GM19372 (cell line): ENCODE measurements around the gene DAB2IP.

Experiments used
- ATAC-seq: cut with Tn5 transposase; IDR thresholded peaks from one replicate; pipeline ENCODE4 v1.9.1; 2021; ENCODE audit warnings: mild to moderate bottlenecking, low read depth, moderate library complexity; ENCODE audit not compliant: unreplicated experiment

Gene DAB2IP

DNA sequence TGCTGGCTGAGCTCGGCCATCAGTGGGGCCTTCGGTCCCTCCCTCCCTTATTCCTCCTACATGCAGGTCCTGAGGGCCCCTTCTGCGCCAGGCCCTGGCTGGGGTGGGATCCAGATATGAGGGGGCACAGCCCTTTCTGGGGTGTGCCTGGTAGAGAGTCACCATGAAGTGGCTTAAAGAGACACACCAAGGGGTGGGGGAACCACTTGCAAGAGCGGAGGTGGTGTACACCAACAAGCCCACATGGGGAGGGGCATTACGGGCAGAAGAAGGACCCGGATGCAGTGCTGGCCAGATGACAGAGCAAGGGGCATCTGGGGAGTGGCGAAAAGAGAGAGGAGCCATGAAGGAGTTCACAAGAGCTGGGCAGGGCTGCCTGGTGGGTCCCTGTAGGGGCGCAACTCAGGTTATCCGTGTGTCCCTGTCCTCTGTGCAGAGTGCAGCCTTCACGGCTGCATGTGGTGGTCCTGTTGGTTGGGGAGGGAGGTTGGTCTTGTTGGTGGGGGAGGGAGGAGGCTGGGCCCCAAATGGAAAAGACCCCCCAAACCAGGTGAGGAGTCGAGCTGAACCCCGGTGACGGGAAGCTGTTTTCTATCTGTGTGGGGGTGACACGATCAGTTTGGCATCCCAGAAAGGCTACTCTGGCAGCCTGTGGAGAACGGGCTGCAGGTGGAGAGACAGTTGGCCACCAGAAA lies 158.1 kb downstream of the DAB2IP start:
- ATAC-seq: no peak

DNA sequence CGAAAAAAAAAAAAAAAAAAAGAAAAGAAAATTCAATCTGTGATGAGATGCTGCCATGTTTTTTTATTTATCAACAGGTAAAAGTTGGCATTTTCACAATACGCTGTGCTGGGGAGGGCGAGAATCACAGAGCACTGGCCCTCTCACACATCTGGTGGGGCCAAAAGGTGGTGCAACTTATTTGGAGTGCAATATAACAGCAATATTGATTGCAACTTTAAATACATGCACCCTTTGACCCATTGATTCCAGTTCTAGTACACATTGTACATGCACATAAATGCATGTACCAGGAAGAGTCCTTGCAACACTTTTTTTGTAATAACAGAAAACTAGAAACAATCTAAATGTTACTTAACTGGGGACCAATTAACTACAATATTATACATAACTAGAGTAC lies 159.1 kb downstream of the DAB2IP start:
- ATAC-seq: no peak

DNA sequence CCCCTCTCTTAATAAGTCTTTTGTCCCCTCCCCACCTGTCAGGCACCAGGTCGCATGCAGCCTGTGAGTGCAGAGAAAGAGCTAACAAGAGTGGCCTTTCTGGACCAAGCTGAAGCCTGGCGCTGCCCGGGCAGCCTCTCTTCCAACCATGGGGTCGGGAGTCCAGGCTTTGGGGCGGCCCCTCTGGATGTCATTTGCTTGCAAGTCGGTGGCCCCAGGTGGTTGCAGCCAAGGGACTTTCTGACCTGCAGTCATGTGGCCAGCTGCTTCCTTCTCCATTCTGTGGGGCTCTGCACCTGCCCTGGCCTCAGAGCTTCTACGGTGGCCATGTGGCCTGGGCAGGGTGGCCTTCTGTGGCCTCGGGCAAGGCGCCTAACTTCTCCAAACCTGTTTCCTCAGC lies 159.7 kb downstream of the DAB2IP start:
- no peak for ATAC-seq

DNA sequence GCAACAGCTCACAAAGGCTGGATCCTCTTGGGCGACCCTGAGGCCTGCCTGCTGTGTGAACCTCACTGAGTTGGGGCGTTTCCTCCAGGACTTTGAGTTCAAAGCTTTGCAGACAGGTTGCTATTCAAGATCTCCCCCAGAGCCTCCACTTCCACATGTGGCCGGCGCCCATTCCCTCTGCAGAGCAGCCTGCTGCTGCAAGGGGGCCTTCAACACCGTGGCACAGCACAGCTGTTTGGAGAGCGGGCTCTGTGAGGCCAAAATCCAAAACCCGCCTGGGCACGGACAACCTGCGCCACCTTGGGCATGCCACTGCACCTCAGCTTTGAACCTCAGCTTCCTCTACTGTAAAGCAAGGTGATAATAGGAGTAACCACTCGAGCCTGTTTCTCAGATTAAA lies 160.3 kb downstream of the DAB2IP start:
- ATAC-seq: no peak

DNA sequence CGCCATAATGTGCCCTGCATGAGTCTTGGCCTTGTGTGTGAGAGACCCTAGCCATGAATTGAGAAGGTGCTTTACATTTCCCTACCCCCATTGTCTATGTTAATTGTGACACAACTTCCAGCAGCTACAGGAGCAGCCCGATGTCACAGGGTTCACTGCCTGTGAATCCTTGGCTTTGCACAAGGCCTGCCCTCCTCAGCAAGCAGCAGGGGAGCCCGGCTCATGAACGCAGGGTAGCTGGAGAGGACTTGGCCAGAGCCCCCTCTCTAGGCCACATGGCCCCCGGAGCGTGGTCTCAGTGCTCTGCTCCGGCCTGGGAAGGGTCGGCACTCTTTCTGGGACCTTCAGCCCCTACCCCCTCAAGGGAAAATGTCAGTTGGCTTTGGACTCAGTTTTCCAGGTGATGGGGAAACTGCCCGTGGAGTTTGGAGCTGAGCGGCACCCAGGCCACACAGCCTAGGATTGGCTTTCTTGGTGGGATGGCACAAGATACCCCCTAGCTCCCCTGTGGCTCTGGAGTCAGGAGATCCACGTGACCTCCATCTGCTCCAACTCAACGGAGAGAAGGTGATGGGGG lies 160.8 kb downstream of the DAB2IP start:
- no peak for ATAC-seq

DNA sequence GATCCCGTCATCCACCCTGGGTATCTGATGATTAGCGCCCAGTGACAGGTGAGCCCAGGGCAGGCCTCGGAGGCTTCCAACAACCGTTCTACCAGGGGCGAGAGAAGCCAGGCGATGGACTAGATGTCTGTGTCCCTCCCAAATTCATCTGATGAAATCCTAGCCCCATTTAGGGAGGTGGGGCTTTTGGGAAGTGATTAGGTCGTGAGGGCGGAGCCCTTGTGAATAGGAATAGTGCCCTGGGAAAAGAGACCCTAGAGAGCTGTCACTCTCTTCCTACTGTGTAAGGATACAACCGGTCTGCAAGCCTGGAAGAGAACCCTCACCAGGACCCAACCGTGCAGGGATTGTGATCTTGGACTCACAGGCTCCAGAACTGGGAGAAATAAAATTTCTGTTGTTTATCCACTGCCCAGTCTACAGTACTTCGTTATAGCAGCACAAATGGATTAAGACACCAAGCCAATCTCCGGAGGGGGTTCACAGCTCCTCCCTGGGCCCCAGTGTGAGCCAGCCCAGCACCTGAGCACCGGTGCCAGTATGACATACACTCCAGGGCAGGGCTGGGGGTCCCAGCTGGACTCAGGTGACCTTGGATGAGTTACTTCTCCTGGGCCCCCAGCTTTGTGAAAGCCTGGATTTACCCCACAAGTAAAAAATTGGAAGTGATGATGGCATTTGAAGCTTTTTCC lies 162.2 kb downstream of the DAB2IP start:
- ATAC-seq: no peak

DNA sequence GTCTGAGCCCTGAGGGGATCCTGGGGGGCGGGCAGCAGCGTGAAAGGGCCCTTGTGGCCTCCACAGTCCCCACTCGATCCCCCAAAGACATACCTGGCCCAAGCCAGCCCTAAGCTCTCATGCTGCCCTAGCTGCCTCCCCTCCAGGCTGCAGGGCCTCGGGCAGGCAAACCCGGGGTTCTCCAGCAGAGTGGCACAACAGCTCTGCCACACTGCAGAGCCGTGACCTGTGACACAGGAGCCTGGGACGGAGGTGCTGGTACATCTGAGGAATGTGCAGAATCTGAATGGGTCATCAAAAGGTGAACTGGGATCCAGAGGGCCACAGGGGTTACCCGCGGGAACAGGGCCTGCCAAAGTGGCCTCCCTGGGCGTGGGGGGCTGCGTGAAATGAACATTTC lies 163.2 kb downstream of the DAB2IP start:
- ATAC-seq: no peak

DNA sequence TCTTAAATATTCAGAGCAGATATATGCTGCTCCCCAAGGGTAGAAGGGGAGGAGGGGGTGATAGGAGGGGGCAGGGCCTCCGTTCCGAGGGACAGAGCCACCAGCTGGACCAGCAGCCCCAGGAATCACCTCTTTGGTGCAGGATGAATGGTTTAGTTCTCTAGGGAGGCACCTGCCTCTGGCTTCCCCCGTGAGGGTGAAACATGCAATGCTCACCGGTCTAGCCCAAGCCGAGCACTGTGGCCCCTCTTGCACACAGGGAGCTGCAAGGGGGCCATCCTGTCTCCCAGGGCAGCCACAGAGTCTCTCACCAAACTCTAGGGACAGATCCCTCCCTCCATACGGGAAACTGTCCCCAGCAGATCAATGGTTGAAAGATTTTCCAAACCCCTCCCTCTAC lies 163.7 kb downstream of the DAB2IP start:
- ATAC-seq: no peak

DNA sequence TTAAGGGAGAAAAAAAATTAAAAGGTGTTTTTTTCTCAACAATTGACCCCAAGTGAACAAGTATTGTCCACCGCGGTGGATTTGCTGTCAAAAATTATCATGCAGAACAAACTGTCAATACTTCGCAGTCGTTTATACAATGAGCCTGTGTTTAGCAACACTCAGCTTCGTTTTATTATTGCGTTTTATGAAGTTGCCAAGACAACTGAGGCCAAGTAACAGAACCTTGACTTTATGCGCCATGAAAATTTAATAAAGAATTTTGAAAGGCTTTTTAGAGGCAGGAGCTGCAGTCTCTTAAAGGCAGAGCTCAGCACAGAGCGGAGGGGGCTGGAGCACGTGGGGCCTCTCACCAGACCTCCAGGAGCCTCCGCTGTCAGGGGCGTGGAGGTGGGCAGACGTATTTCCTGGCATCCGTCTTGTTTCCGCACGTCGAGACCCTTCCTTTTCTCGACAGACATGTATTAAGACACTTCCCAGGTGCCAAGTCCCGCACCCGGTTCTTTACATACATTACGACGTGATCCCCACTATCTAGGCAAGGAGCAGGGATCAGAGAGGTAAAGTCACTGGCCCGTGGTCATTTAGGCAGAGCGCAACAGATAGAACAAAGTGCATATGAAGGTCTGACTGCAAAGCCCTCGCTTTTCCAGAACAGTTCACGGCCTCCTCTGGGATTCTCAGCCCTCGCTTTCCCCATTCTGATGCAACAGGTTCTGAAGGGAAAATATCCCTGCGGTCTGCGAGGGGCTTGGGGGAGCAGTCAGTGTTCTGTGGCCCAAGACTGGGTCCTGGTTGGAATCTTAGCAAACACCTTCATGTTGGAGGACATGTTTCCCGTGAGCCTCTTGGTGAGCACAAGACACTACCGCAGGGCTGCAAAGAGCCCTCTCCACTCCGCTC lies 164.4 kb downstream of the DAB2IP start:
- ATAC-seq: no peak

DNA sequence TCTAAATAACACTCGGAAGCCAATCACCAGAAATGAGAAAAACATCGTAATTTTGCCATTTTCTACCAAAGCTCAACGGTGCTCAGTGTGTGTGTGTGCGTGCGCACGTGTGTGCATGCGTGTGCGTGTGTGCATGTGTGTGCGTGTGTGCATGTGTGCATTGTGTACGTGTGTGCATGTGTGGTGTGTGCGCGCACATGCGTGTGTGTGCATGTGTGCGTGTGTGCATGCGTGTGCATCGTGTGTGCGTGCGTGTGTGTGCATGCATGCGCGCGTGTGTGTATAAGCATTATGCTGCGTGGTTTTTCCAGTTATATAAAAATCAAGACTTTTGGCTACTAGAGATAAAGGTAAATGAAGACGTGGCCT lies 165.0 kb downstream of the DAB2IP start:
- no peak for ATAC-seq

DNA sequence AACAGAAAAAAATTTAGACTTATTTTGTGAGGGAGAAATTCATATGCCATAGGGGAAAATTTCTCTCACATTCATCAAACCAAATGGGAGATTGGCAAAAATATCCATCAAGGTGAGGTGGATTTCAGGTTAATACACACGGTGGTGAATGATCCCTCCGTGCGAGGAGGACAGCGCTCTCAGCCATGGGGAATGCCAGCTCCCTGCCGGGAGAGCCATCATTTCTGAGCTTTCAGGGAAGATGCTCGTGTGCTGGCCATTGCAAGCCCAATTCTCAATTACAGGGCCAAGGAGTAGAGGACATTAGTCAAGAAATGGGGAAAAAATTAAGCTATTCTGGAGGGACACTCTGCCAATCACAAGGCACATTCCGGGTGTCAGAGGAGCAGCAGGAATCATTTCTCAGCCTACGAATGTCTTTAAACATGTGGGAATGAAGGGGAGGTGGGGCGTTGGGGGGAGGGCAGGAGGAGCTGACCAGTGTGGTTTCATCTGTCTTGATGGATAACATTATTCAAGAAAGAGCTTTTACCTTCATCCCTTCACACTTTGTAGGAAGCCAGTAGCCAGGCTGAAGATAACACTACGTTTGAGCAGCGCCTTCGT lies 165.5 kb downstream of the DAB2IP start:
- ATAC-seq: no peak

DNA sequence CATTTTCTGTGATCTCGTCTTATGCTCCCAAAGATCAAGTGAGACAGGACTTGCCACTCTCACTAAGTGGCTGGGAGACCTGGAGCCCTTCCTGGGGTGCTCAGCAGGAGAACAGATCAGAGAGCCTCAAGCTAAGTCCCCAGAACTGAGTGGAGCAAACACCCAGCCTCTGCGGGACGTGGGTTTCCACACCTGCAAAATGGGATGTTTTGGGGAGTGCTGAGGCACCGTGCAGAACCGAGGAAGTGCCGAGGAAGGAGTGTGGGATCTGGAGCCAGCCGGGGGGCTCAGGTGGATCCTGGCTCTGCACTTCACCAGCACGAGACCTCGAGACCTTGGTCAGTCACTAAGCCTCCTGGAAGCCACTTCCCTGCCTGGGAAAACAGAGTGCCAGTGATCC lies 166.0 kb downstream of the DAB2IP start:
- no peak for ATAC-seq

DNA sequence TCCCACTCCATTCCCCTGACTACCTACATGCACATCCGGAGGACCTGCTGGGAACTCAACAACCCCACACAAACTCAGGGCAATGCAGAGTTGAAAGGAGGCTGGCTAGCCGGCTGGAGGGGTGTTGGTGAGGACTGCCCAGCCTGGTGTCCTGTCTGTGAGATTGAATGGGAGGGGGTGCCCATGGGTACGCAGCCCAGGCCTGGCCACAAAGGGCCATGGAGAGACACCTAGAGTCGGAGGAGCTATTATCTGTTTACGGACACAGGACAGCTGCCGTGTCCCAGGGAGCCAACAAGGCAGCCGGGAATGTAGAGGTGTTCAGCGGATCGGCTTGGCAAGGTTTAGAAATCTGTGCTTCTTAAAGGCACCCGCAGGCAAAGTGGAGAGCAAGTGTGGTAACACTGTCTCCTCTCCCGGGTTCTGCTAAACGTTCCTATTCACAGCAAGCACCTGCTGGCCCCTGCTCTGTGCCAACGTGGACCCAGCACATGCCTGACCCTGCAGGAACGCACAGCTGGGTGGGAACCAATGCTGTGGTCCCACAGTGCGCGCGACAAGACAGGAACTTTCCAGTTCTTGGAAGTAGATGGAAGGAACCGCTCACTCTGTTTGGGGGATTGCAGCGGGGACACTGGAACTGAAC lies 166.7 kb downstream of the DAB2IP start:
- no peak for ATAC-seq

DNA sequence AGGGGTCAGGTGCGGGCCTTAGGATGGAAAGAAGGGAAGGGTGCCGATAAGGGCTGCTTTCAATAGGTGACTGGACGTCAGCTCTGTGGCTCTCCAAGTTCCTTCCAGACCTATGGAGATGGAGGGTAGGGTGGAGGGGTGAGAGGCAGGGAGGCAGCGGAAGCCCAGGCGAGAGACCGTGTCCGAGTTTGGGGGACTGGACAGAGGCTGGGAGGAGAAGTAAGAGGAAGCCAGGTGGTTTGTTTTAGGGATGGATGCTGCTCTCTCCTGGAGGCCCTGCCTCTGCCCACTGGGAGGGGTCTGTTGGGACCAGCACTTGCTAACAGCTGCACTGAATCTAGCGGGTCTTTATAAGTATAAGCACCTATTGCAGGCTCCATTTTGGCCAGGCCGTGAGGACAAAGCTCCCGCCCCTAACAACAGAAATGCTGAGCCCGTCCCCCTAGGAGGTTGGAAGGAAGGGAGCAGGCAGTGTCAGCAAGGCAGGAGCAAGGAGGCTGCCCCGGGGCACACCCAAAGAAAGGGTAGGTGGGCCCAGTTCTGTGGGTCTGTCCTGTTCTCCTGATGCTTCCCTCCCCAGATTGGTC lies 167.5 kb downstream of the DAB2IP start:
- ATAC-seq: no peak

DNA sequence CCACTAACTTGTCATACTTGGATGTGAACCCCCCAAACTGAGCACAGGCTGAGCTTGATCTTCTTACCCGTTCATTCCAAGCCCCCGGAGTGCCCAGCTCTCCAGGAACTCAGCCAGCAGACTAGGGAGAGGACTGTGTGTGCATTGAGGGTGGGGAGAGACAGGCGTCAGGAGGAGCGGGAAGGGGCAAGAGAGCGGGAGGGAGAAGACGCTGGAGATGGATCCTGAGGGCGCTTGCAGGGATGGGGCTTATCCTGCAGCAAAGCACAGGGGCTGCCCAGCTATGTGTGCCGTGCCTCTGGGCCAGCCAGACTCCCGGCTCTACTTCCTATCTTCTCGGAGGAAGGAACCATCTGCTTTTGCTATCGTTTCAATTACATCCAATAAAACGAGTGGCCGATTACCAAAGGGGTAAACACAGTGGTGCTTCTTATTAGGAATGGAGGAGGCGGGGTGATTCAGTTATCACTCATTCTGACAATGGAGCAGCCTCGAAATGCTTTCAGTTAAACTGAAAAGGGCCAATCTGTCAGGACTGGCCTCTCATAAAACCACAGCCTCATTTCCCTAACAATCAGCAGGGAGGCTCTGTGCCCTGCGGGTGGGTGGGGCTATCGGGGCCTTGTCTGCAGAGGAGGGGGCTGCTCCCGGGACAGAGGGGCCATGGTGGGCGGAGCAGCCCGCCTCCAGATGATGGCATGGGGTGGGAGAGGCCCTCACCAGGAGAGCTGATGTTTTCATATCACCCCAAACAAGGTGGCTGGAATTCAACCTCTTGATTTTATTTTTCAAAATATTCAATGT lies 168.2 kb downstream of the DAB2IP start:
- no peak for ATAC-seq

DNA sequence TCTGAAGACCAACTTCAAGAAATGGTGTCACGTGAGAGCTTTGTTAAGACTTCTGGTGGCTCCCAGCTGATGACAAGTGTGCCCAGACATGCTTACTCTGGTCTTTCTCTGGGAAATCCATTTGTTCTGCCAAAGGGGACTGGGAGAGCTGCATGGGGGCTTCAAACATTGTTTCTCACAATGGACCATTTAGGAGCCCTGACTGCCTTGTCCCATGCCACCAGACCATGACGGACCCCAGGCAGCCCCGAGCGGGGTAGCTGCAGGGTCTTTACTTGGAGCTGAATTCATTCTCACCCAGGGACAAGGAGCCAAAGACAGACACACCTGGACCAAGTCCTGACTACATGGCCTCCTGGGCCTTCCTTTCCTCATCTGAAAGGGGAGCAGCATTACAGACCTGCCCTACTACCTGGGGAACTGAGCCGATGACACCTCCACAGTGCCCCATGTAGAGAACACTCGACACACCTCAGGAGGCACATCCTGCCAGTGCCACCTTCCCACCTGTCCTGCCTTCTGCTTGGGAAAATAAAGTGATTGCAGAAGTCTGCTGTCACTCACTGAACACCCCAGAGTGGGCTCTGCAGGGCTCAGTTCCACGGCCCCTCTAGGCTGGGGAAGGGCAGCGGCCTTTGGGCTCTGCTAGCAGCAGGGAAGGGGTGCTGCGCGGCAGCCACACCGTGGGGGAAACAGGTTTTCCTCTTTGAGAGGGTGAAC lies 169.0 kb downstream of the DAB2IP start:
- no peak for ATAC-seq

DNA sequence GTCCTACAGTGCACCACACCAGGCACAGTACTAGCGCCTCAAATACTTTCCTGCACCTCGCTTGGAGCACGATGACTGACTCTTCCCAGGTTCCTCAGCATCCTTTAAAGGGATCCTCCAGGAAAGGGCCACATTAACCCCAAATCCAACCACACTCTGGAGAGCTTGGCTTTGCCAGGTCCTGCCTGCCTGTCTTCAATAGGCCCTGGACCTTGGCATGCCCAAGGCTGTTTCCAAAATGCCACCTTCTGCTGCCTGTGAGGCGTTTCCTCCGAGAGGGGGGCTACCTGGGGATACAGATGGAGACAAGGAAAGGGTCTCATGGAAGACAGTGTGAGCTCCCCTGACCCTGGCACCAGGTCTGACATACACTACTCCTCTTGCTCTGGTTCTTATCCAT lies 169.9 kb downstream of the DAB2IP start:
- no peak for ATAC-seq
